Measurements from ENCODE around the gene FCN3. TPM values are rescaled to one million over a fixed set of nuclear protein-coding genes. Genes with fewer than 3 reads are reported as not detected.

Gene FCN3
- total and polyA plus RNA-seq, 2 donors (not counting 1 experiment from before 2014, with no cell fraction given): not detected

DNA sequence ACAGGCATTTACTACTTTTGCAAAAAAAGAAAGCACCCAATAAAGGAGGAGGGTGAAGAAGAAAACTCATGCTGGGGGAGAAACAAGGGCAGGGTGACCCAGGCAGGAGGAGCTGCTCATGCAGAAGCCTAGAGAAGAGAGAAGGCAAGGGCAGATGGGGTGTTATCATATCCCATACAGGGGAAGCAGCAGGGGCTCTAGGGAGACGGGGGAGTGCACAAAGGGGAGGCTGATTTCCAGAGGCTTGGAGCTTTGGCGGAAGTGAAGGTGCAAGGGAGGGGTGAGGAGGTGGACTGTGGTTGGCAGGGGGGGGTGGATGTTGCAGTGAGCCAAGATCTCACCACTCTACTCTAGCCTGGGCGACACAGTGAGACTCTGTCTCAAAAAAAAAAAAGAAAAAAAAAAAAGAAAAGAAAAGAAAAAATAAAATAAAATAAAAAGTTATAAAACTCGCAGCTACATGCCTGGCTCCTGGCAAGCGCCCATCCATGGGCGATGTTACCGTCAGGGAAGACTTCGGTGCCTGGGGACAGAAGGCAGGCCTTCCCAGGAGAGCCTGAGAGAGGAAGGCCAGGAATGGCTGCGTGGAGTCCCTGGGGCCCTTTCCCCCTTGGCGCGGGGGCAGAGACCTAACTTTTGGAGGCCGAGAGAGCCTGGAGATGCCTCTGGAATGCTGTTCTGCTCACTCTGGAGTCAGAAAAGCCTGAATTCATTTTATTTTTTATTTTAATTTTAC is 3.3 kb upstream of the FCN3 start:
- no peaks in the 10 kb centered on the region for H3K9me3 ChIP-seq (ENCODE audit: control insufficient read depth, insufficient read depth, low read depth, low read length)
- no peak overlapping the region for H3K27ac ChIP-seq (ENCODE audit: insufficient read depth, low read length)
- H3K27me3 ChIP-seq (ENCODE audit: control insufficient read depth, insufficient read depth, low read length): peaks cover 8% of the 10 kb centered on the region
- no peaks in the 10 kb centered on the region for H3K79me2 ChIP-seq (ENCODE audit: control insufficient read depth, insufficient read depth, low read length)
- no peak for DNase-seq (ENCODE audit: low read depth in 2 of 2)
- H3K4me2 ChIP-seq (ENCODE audit: extremely low read depth, insufficient read depth, low read length): no peak overlapping the region
- H2AFZ ChIP-seq (ENCODE audit: low read length): no peak overlapping the region
- H3K4me3 ChIP-seq (replicated peaks in 1 of 4; ENCODE audit: control extremely low read depth in 1 of 4, insufficient read depth in 1 of 4, low read depth in 3 of 4, low read length in 4 of 4): no peak overlapping the region
- H4K20me1 ChIP-seq (ENCODE audit: control insufficient read depth, extremely low read depth, insufficient read depth, low read length): no peaks in the 10 kb centered on the region
- no peak overlapping the region for H3K9ac ChIP-seq (ENCODE audit: insufficient read depth, low read length)
- TF ChIP-seq, protein P1, sequence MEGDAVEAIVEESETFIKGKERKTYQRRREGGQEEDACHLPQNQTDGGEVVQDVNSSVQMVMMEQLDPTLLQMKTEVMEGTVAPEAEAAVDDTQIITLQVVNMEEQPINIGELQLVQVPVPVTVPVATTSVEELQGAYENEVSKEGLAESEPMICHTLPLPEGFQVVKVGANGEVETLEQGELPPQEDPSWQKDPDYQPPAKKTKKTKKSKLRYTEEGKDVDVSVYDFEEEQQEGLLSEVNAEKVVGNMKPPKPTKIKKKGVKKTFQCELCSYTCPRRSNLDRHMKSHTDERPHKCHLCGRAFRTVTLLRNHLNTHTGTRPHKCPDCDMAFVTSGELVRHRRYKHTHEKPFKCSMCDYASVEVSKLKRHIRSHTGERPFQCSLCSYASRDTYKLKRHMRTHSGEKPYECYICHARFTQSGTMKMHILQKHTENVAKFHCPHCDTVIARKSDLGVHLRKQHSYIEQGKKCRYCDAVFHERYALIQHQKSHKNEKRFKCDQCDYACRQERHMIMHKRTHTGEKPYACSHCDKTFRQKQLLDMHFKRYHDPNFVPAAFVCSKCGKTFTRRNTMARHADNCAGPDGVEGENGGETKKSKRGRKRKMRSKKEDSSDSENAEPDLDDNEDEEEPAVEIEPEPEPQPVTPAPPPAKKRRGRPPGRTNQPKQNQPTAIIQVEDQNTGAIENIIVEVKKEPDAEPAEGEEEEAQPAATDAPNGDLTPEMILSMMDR (conservative IDR thresholded peaks at IDR 0.05 in 1 of 2, IDR thresholded peaks at IDR 0.05 in 1 of 2; ENCODE audit: low read depth in 1 of 2, low read length in 2 of 2): no peak
- no peak for TF ChIP-seq EZH2 (IDR thresholded peaks at IDR 0.05; ENCODE audit: low read length, missing control alignments)
- H3K4me1 ChIP-seq (ENCODE audit: control insufficient read depth, extremely low read depth, insufficient read depth, low read length): no peaks in the 10 kb centered on the region
- no peaks in the 10 kb centered on the region for H3K36me3 ChIP-seq (ENCODE audit: control insufficient read depth, insufficient read depth, low read length)

DNA sequence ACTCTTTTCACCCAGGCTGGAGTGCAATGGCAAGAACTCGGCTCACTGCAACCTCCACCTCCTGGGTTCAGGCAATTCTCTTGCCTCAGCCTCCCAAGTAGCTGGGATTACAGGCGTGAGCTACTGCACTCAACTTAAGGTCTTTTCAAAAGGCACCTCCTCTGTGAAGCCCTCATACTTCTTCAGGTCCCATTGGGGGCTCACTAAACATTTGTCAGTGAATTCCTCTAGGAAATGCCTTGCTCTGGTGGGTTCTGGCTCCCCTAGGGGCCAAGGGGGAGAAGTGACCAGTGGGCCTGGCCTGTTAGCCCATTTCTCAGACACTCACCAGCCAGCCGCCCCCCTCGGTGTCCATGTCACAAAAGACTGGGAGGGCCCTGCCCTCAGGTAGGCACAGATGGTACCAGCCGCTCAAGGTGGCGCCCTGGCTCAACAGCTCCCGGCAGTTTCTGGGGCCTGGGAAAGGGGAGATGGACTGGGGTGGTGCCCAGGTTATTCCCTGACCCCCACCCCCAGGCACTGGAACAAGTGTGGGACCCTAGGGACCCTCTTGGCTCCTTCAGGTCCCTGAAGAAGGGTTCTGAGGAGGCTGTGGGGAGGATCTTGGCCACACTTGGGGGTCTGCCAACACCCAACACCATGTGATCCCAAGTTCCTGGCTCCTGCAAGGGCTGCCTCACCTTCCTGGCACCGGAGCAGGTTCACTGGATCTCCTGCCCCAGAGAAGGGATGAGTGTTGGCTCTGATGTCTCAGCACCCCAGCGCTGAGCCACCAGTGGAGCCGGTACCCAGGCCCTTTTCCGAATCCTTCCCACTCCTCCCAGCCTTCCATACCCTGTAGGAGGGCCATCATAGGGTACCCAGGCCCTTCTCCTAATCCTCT is 1.6 kb downstream of the FCN3 start:
- Histone ChIP-seq H3K79me2 (ENCODE audit: control insufficient read depth, insufficient read depth, low read length) (no peaks in the 10 kb centered on the region), H3K9me3 (ENCODE audit: control insufficient read depth, insufficient read depth, low read depth, low read length) (no peaks in the 10 kb centered on the region), H3K27ac (ENCODE audit: insufficient read depth, low read length) (no peak overlapping the region), H3K9ac (ENCODE audit: insufficient read depth, low read length) (no peak overlapping the region), H3K4me3 (replicated peaks in 1 of 4; ENCODE audit: control extremely low read depth in 1 of 4, insufficient read depth in 1 of 4, low read depth in 3 of 4, low read length in 4 of 4) (no peak overlapping the region), H4K20me1 (ENCODE audit: control insufficient read depth, extremely low read depth, insufficient read depth, low read length) (no peaks in the 10 kb centered on the region), H3K36me3 (ENCODE audit: control insufficient read depth, insufficient read depth, low read length) (no peaks in the 10 kb centered on the region), H3K27me3 (ENCODE audit: control insufficient read depth, insufficient read depth, low read length) (peaks cover 4% of the 10 kb centered on the region), H3K4me2 (ENCODE audit: extremely low read depth, insufficient read depth, low read length) (no peak overlapping the region), H2AFZ (ENCODE audit: low read length) (no peak overlapping the region), H3K4me1 (ENCODE audit: control insufficient read depth, extremely low read depth, insufficient read depth, low read length) (no peaks in the 10 kb centered on the region)
- TF ChIP-seq EZH2 (IDR thresholded peaks at IDR 0.05; ENCODE audit: low read length, missing control alignments): no peak
- TF ChIP-seq, protein P1 (conservative IDR thresholded peaks at IDR 0.05 in 1 of 2, IDR thresholded peaks at IDR 0.05 in 1 of 2; ENCODE audit: low read depth in 1 of 2, low read length in 2 of 2): peak in 1 of 2 donors; percentile 31
- no peak for DNase-seq (ENCODE audit: low read depth in 2 of 2)

DNA sequence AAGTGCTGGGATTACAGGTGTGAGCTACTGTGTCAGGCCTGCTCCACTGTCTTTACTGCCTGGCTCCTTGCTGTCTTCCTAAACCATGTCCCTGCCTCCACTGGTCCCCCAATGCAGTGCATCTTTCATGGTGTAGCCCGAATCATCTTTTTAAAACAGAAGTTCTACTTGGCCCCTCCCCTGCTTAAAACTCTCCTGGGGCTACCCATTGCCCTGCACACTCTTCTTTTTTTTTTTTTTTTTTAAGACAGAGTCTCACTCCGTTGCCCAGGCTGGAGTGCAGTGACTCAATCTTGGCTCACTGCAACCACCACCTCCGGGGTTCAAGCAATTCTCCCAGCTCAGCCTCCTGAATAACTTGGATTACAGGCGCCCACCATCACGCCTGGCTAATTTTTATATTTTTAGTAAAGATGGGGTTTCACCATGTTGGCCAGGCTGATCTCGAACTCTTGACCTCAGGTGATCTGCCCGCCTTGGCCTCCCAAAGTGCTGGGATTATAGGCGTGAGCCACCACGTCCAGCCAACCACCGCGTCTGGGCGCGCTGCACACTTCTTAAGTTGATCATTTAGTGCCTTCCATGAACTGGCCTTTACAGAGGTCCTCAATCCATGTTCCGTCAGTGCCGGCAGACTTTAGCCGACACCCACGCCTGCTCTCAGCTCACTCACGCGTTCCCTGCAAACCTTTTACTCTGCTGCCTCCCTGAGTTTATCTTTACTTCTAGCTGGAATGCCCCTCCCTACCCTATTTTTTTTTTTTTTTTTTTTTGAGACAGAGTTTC is 2.4 kb downstream of the FCN3 start:
- H3K27ac ChIP-seq (ENCODE audit: insufficient read depth, low read length): no peak overlapping the region
- no peak for DNase-seq (ENCODE audit: low read depth in 2 of 2)
- no peaks in the 10 kb centered on the region for H3K9me3 ChIP-seq (ENCODE audit: control insufficient read depth, insufficient read depth, low read depth, low read length)
- H3K4me2 ChIP-seq (ENCODE audit: extremely low read depth, insufficient read depth, low read length): no peak overlapping the region
- TF ChIP-seq, protein P1 (conservative IDR thresholded peaks at IDR 0.05 in 1 of 2, IDR thresholded peaks at IDR 0.05 in 1 of 2; ENCODE audit: low read depth in 1 of 2, low read length in 2 of 2): no peak
- TF ChIP-seq EZH2 (IDR thresholded peaks at IDR 0.05; ENCODE audit: low read length, missing control alignments): no peak
- no peak overlapping the region for H3K4me3 ChIP-seq (replicated peaks in 1 of 4; ENCODE audit: control extremely low read depth in 1 of 4, insufficient read depth in 1 of 4, low read depth in 3 of 4, low read length in 4 of 4)
- H3K9ac ChIP-seq (ENCODE audit: insufficient read depth, low read length): no peak overlapping the region
- peaks cover 4% of the 10 kb centered on the region for H3K27me3 ChIP-seq (ENCODE audit: control insufficient read depth, insufficient read depth, low read length)
- no peaks in the 10 kb centered on the region for H3K79me2 ChIP-seq (ENCODE audit: control insufficient read depth, insufficient read depth, low read length)
- H3K36me3 ChIP-seq (ENCODE audit: control insufficient read depth, insufficient read depth, low read length): no peaks in the 10 kb centered on the region
- H2AFZ ChIP-seq (ENCODE audit: low read length): no peak overlapping the region
- H3K4me1 ChIP-seq (ENCODE audit: control insufficient read depth, extremely low read depth, insufficient read depth, low read length): peaks cover 2% of the 10 kb centered on the region
- H4K20me1 ChIP-seq (ENCODE audit: control insufficient read depth, extremely low read depth, insufficient read depth, low read length): no peaks in the 10 kb centered on the region

All from fibroblast of lung (primary cell).